Mesodermal cell (in vitro differentiated cells): ENCODE data around the gene ADH1C.
"Not testable (repeated sequence)": the region's sequence is repeated elsewhere in the genome, so short reads cannot be mapped to it uniquely, and the experiment has no call there.

Source experiments
- H3K27ac ChIP-seq: 2 replicates; pipeline ENCODE4 v1.7.0; 2013; ENCODE audit warnings: mild to moderate bottlenecking, low read depth, low read length, moderate library complexity; ENCODE audit not compliant: severe bottlenecking
- H3K36me3 ChIP-seq: 2 replicates; pipeline ENCODE4 v1.7.1; 2013; ENCODE audit warnings: mild to moderate bottlenecking, low read length, moderate library complexity; ENCODE audit not compliant: control insufficient read depth, insufficient read depth
- H3K4me1 ChIP-seq: one replicate; pipeline ENCODE4 v1.7.1; 2013; ENCODE audit warnings: mild to moderate bottlenecking, low read length; ENCODE audit not compliant: insufficient read depth, control insufficient read depth, poor library complexity, severe bottlenecking
- H3K4me3 ChIP-seq: 2 replicates; pipeline ENCODE4 v1.7.0; 2013; ENCODE audit warnings: low read length, control low read depth, mild to moderate bottlenecking; ENCODE audit not compliant: insufficient read depth, poor library complexity, severe bottlenecking; ENCODE audit errors: extremely low read depth
- H3K9me3 ChIP-seq: 2 replicates; pipeline ENCODE4 v1.7.1; 2013; ENCODE audit warnings: mild to moderate bottlenecking, low read length, moderate library complexity; ENCODE audit not compliant: control insufficient read depth
- WGBS, 2 experiments: methylation state at CpG; one replicate each; pipeline ENCODE4 v1.1.5; 2013; ENCODE audit warnings: missing lambda C conversion rate in 2 of 2; ENCODE audit not compliant: insufficient coverage in 2 of 2; 5-methylcytosine and 5-hydroxymethylcytosine counted together

The ADH1C gene

GRCh38 chr4:99329876-99330275, 22.7 kb downstream of the ADH1C start:
- Histone ChIP-seq H3K36me3 (no peaks in the 10 kb centered on the region), H3K9me3 (peaks cover 3% of the 10 kb centered on the region), H3K4me1 (no peaks in the 10 kb centered on the region), H3K27ac (no peak overlapping the region), H3K4me3 (no peak overlapping the region)
- WGBS, 2 experiments: 75% methylated on average over 1 of the region's 2 CpGs; no CpG with 5 or more reads in 1 of the 2 experiments

- H3K9me3 ChIP-seq: peaks cover 3% of the 10 kb centered on the region
- 61 to 80% methylated on average over 1 to 3 of the region's 3 CpGs for WGBS, 2 experiments
- H3K4me1 ChIP-seq: no peaks in the 10 kb centered on the region
- H3K4me3 ChIP-seq: no peak overlapping the region
- H3K36me3 ChIP-seq: no peaks in the 10 kb centered on the region
- H3K27ac ChIP-seq: no peak overlapping the region
These were observed 27.6 kb downstream of the ADH1C start for GRCh38 chr4:99324979-99325378.

DNA sequence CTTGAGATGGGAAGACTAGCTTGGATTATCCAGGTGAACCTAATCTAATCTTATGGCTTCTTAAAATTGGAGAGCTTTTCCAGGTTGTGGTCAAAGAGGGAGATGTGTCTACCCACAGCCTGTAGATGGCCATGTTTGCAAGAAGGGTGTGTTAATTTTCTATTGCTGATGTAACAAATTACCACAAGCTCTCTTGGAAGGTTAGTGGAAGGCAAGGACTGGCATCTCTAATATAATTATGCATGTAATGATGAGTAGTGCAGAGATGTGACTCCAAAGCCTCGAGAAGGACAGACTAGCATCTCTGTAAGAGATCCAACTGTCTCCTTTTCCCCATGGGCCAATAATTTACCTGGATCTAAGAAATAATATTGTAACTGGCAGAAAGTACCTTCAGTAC, 28.2 kb downstream of the ADH1C start:
- no peaks in the 10 kb centered on the region for H3K36me3 ChIP-seq
- H3K9me3 ChIP-seq: peaks cover 3% of the 10 kb centered on the region
- no peaks in the 10 kb centered on the region for H3K4me1 ChIP-seq
- no peak overlapping the region for H3K4me3 ChIP-seq
- no peak overlapping the region for H3K27ac ChIP-seq
- WGBS, 2 experiments: no CpG with 5 or more reads among the region's 1 CpG

- no CpG with 5 or more reads among the region's 1 CpG for WGBS, 2 experiments
- Histone ChIP-seq H3K4me3 (no peak overlapping the region), H3K36me3 (no peaks in the 10 kb centered on the region), H3K27ac (no peak overlapping the region), H3K4me1 (no peaks in the 10 kb centered on the region), H3K9me3 (peaks cover 3% of the 10 kb centered on the region)
These were observed 28.8 kb downstream of the ADH1C start for GRCh38 chr4:99323756-99324155.

DNA sequence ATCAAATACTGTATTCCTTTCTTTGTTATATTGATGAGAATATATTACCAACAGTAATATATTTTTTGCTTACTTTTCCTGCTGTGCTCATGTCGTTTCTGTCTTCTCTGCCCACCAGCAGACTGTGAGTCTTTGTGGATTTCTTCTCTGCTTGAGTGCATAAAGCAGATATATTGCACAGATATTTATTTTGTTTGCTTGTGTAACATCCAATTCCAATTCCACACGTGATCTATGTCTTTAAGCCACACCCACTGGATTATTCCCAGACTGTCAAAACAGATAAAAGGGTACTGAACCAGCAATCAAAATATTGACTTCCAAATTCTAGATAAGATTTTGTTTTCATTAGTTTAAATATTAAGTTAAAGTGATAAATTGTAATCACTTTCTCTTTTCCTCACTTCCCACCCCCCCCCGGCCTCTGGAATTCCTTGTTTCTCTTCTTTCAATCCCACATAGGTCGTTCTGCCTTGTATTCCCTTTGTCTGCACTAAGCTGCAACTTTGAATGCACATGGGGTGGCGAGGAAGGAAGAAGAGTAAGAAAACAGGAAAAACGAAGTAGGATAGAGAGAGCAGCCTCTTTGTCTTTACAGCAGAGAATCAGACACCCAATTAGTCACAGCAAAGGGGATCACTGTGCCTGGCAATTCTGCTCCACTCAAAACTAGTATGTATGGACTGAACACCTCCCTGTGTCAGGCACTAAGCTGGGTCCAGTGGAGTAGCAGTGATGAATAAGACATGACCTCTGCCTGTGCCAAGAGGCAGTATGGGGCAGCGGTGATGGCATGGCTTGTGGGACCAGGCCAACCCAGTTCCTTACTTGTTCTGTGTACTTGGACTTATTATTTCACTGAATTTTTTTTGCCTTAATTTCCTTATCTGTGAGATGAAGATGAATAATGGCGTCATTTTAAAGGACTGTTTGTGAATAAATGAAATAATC, 31.0 kb downstream of the ADH1C start, which contains the start of gene ADH1B:
TSS of gene ADH1B (minus strand) at position 161 of the 951 bp plus-strand sequence. CDS start at position 91, 70 bp downstream.
- Histone ChIP-seq H3K4me1 (no peaks in the 10 kb centered on the region), H3K9me3 (peaks cover 3% of the 10 kb centered on the region), H3K27ac (no peak within 1 kb of the TSS), H3K36me3 (no peaks in the 10 kb centered on the region), H3K4me3 (no peak within 1 kb of the TSS)
- WGBS, 2 experiments: 80% methylated on average over 1 of the region's 8 CpGs; no CpG with 5 or more reads in 1 of the 2 experiments

GRCh38 chr4:99317811-99318210, 34.7 kb downstream of the ADH1C start:
- 94 to 97% methylated on average over 7 of the region's 8 CpGs for WGBS, 2 experiments
- not testable (repeated sequence) for H3K4me1 ChIP-seq, H3K9me3 ChIP-seq, H3K27ac ChIP-seq, H3K4me3 ChIP-seq, H3K36me3 ChIP-seq

DNA sequence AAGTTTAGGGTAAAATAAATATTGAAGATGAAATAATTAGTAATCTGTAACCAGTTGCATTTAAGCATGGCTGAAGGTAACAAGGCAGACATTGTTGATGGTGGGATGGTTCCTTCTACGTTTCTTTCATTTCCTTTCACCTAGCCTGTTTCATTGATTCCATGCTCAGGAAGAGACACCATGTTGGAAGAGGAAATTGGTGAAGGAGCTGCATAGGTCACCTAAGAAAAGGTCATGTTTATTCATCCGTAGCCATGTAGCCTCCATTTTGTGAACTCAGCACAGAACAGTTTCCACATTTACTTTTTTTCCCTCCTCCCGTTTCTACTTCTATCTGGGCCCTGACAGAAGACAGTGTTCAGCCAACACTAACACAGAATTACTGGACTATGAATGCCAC, 35.2 kb downstream of the ADH1C start:
- H3K27ac ChIP-seq: no peak overlapping the region
- H3K9me3 ChIP-seq: no peaks in the 10 kb centered on the region
- no peaks in the 10 kb centered on the region for H3K4me1 ChIP-seq
- no peaks in the 10 kb centered on the region for H3K36me3 ChIP-seq
- 89 to 96% methylated on average over 2 to 3 of the region's 3 CpGs for WGBS, 2 experiments
- no peak overlapping the region for H3K4me3 ChIP-seq

DNA sequence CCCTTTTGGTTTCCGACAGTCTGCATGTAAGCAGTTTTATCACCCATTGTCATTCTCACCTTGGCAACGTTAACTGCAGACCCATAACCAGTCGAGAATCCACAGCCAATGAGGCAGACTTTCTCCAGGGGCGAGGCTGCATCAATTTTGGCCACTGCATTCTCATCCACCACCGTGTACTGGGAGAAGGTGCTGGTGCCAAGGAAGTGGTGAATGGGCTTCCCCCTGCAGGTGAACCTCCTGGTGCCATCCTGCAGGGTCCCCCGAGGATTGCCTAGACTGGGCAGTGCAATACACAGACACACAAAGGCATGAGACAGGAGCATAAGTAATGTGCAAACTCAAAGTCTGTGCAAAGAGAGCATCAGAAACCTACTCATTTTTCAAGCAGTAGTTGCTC, 36.7 kb downstream of the ADH1C start:
- Histone ChIP-seq H3K36me3 (no peaks in the 10 kb centered on the region), H3K4me3 (no peak overlapping the region)

DNA sequence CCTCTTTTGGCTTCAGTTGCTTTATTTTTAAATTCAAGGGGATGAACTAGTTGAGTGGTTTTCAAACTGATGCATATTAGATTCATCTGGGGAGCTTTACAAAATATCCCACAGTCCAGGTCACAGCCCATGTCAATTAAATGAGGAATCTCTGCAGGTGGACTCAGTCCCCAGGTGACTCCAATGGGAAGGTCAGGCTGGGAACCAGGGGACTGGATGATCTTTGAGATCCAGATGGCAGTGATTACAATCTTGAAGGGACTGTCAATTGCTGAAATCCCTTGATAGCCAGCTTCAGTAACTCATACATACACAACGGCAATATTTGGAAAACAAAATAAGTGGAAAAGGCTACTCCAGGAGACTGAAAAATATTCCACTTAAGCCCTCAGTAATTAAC, 38.3 kb downstream of the ADH1C start:
- Histone ChIP-seq H3K4me1 (no peaks in the 10 kb centered on the region), H3K9me3 (no peaks in the 10 kb centered on the region), H3K27ac (no peak overlapping the region), H3K36me3 (no peaks in the 10 kb centered on the region), H3K4me3 (no peak overlapping the region)
- no CpG with 5 or more reads among the region's 1 CpG for WGBS, 2 experiments

More for the DNA sequence above, 36.7 kb downstream of the ADH1C start:
- Histone ChIP-seq H3K27ac (no peak overlapping the region), H3K9me3 (no peaks in the 10 kb centered on the region), H3K4me1 (no peaks in the 10 kb centered on the region)
- 80 to 93% methylated on average over 1 to 2 of the region's 6 CpGs for WGBS, 2 experiments

DNA sequence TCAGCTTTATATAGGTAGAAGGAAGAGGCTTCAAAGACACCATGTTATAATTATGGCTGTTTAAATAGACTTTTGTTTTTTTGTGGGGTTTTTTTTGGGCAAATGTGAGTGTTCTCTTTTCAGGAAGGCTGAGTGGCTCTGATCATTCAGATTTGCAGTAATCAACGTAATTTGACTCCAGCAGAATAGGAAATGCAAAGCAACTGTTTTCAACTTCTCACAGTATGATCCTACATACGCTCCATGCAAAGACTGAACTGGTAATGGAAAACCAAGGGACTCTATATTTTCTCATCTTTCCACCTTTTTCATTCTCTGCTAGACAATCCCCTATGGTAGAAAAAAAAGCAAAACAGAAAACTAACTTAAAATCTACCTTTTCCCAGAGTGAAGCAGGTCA, 42.2 kb downstream of the ADH1C start:
- no peak overlapping the region for H3K4me3 ChIP-seq
- no peak overlapping the region for H3K27ac ChIP-seq
- WGBS, 2 experiments: 20 to 77% methylated on average over 1 of the region's 2 CpGs
- H3K4me1 ChIP-seq: no peaks in the 10 kb centered on the region
- no peaks in the 10 kb centered on the region for H3K9me3 ChIP-seq
- no peaks in the 10 kb centered on the region for H3K36me3 ChIP-seq
